HG03439 (cell line): ENCODE measurements around the gene PHACTR3.
"Not testable (repeated sequence)": the region's sequence is repeated elsewhere in the genome, so short reads cannot be mapped to it uniquely, and the experiment has no call there.

Experiments
- ATAC-seq: cut with Tn5 transposase; IDR thresholded peaks from one replicate; pipeline ENCODE4 v1.9.1; 2021; ENCODE audit warnings: mild to moderate bottlenecking, moderate library complexity; ENCODE audit not compliant: unreplicated experiment

Gene PHACTR3

GRCh38 chr20:59835448-59836395, 231.4 kb downstream of the PHACTR3 start:
- ATAC-seq = no peak

- ATAC-seq = no peak
Measured at GRCh38 chr20:59836767-59837166, 232.4 kb downstream of the PHACTR3 start.

GRCh38 chr20:59837623-59838394, 233.5 kb downstream of the PHACTR3 start:
- peak; percentile 94 for ATAC-seq

GRCh38 chr20:59839400-59839799, 235.1 kb downstream of the PHACTR3 start:
- ATAC-seq = no peak

- no peak for ATAC-seq
Measured at GRCh38 chr20:59845472-59845871, 241.1 kb downstream of the PHACTR3 start.

- ATAC-seq = no peak
Measured at GRCh38 chr20:59848182-59848581, 243.8 kb downstream of the PHACTR3 start.

GRCh38 chr20:59850018-59850641, 245.8 kb downstream of the PHACTR3 start:
- ATAC-seq = no peak

GRCh38 chr20:59856526-59856925, 252.2 kb downstream of the PHACTR3 start:
- not testable (repeated sequence) for ATAC-seq

- not testable (repeated sequence) for ATAC-seq
Measured at GRCh38 chr20:59856941-59857340, 252.6 kb downstream of the PHACTR3 start.

- no peak for ATAC-seq
Measured at GRCh38 chr20:59857966-59858365, 253.6 kb downstream of the PHACTR3 start.

- ATAC-seq = no peak
Measured at GRCh38 chr20:59858425-59858824, 254.1 kb downstream of the PHACTR3 start.

GRCh38 chr20:59861401-59861800, 257.1 kb downstream of the PHACTR3 start:
- ATAC-seq = no peak

- ATAC-seq = no peak
Measured at GRCh38 chr20:59863058-59863457, 258.7 kb downstream of the PHACTR3 start.

GRCh38 chr20:59864726-59865125, 260.4 kb downstream of the PHACTR3 start:
- ATAC-seq = no peak

- no peak for ATAC-seq
Measured at GRCh38 chr20:59866338-59866737, 262.0 kb downstream of the PHACTR3 start.

GRCh38 chr20:59871096-59871495, 266.8 kb downstream of the PHACTR3 start:
- ATAC-seq = no peak

GRCh38 chr20:59873409-59873808, 269.1 kb downstream of the PHACTR3 start:
- ATAC-seq = no peak

GRCh38 chr20:59880198-59880597, 275.9 kb downstream of the PHACTR3 start:
- no peak for ATAC-seq

- ATAC-seq = no peak
Measured at GRCh38 chr20:59884494-59884893, 280.2 kb downstream of the PHACTR3 start.

- ATAC-seq = no peak
Measured at GRCh38 chr20:59888050-59888449, 283.7 kb downstream of the PHACTR3 start.

GRCh38 chr20:59890035-59890434, 285.7 kb downstream of the PHACTR3 start:
- ATAC-seq = not testable (repeated sequence)
